HG03558 (cell line): ENCODE data around the gene RALGAPB.
"Not testable (repeated sequence)": the region's sequence is repeated elsewhere in the genome, so short reads cannot be mapped to it uniquely, and the experiment has no call there.

ENCODE experiments used
- ATAC-seq: cut with Tn5 transposase; IDR thresholded peaks from one replicate; pipeline ENCODE4 v1.9.1; 2021; ENCODE audit warnings: moderate number of reproducible peaks; ENCODE audit not compliant: unreplicated experiment; ENCODE audit errors: extremely low read depth

The RALGAPB gene

GRCh38 chr20:38581013-38581412, 108.4 kb downstream of the RALGAPB start, which contains the start of gene ADIG:
TSS of gene ADIG (plus strand) at chr20:38581197. CDS start at chr20:38581251, 54 bp downstream.
- no peak for ATAC-seq

DNA sequence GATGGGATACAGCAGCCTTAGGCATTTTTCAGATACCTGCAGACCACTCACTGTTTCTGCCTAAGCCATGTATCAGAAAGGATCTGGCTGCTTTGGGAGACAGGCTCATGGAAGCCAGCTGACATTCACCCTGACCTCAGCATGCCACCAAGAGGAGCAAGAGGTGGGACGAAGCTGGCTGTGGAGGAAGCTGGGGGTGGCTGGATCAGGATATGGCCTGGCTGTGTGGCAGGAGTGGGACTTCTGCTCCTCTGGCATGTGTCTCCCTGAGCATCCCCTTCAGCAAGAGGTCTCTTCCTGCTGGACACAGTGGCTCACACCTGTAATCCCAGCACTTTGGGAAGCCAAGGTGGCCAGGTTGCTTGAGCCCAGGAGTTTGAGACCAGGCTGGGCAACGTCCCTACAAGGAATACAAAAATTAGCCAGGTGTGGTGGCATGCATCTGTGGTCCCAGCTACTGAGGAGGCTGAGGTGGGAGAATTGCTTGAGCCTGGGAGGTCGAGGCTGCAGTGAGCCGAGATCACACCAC, 109.3 kb downstream of the RALGAPB start:
- ATAC-seq, result no peak

GRCh38 chr20:38583306-38583705, 110.7 kb downstream of the RALGAPB start:
- no peak for ATAC-seq

DNA sequence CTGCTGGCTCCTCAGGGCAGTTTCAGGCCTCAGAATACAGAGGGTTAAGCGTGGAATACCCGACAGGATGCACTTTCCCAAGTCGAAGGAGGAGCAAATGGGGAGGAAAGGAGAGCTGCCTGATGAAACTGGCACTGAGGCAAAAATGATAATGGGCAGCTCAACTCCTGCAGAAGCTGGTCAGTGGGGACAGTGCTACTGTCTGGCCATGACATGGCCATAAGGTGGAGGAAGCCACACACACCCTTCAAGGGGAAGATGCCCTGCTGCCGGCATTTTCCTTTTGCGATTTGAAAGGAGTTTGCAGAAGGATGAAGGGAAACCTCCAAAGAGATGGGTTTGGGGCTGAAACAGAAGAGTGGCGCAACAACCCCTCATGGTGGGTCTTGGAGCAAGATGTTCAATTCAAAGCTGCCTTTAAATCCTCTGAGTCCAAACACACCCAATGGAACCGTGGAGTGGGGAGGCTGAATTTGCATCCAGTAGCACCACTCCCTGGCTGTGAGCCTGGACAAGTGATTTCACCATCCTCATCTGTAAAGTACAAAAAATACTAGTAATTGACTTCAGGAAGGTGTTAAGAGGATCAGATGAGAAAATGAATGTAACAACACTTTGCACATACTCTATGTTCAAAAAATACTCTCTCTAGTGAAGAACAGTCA, 111.6 kb downstream of the RALGAPB start:
- ATAC-seq, result no peak

- ATAC-seq, result no peak
Observed at GRCh38 chr20:38585404-38586180, 112.9 kb downstream of the RALGAPB start.

- ATAC-seq, result no peak
Observed at GRCh38 chr20:38586181-38586525, 113.5 kb downstream of the RALGAPB start.

DNA sequence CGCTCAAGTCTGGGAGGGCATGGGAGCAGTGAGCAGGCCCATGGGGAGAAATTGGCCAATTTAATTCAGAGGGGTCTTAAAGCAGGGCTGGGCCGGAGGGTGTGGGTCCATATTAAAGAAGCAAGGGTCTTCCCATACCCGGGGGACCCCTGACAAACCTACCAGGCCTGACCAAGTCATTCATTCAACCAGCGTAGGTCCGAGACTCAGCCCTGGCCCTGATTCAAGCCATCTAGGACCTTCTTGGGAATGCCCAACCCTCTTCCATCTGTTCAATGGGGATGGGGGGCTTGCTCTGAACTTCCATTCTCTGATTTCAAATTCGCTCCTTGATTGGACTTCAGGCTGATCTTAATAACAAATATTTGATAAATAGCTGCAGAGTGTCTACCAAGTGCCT, 115.7 kb downstream of the RALGAPB start:
- no peak for ATAC-seq

GRCh38 chr20:38589351-38589750, 116.7 kb downstream of the RALGAPB start:
- ATAC-seq, result no peak

DNA sequence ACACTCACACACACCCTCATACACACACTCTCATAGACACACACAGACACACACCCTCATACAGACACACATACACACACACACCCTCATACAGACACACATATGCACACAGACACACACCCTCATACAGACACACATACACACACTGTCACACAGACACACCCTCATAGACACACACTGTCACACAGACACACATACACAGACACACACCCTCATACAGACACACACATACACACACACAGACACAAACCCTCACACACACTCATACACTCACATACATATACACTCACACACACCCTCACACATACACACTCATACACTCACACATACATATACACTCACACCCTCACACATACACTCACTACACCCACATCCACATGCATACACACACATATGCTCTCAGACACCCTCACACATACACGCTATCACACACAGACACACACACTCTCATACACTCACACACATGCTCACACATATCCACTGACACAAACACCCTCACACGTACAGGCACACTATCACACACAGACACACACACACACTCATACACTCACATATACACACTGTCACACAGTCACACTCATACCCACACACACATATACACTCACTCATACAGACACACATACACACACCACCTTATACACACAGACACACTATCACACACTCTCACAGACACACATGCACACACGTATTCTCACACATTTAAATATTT, 117.5 kb downstream of the RALGAPB start:
- ATAC-seq, result no peak

DNA sequence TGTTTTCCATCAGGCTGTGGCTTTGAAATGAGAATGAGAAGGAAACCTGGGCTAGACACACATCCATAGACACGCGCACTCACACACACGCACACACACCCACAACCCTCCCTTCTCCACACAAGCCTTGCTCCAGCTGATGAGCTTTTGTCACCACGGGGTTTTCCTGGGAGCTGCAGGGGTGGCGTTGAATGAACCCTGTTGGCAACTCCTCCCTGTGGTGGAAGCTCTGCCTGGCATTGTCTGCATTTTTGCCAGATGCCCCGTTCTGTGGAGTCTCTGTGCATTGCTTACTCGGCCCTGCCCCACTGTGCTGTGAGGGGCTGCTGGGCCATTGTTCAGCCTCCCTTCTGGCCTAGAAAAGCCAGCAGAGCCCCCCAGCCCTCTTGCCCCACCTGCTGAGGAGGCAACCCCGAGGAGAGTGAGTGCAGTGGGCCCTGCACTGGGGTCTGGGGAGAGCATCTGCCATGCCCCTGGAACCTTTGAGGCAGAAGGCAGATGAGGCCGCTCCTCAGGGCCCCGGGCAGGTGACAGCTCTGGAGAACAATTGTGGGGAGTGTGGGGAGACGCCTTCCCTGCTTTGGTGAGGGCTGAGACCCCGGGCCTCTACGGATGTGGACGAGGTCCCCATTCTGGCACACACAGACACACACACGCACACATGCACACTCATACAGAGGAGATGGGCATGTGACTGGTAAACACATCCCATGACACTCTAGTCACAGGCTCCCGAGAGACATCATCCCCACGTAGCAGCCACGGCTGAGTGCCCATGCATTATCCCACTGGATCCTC, 118.2 kb downstream of the RALGAPB start:
- no peak for ATAC-seq

DNA sequence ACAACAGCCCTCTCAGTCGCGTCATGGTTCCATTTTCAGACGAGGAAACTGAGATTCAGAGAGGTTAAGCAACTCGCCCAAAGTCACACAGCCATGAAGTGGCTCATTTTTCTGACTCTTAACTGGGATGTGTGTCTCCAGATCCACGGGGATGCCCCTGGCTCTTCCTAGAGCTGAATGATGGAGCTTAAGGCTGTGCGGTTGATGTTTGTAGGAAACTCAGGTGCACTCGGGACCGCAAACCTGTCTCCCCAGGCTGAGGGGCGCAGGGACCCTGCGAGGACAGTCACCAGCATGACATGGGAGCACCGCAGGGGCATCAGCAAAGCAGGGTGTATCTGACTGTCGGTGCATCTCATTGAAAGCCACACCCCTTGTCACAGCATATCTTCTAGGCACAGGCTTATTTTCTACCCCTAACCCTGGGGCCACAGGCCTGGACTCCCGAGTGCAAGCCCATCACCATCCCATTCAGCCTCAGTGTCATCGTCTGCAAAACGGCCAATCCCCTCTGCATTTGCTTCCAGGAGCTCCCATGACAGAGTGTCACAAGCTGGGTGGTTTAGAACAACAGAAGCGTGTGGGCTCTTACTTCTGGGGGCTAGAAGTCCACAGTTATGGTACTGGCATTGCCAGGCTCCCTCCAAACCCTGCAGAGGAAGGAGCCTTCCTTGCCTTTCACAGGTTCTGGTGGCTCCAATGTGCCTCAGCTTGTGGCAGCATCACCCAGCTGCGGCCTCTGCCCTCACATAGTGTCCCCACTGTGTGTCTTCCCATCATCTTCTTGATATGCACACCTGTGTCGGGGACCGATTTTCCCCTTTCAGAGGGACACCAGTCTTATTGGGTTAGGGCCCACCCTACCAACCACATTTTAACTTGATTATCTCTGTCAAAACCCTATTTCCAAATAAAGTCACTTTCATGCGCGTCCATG, 119.1 kb downstream of the RALGAPB start:
- no peak for ATAC-seq

- ATAC-seq, result not testable (repeated sequence)
Observed at GRCh38 chr20:38592411-38592790, 119.8 kb downstream of the RALGAPB start.

DNA sequence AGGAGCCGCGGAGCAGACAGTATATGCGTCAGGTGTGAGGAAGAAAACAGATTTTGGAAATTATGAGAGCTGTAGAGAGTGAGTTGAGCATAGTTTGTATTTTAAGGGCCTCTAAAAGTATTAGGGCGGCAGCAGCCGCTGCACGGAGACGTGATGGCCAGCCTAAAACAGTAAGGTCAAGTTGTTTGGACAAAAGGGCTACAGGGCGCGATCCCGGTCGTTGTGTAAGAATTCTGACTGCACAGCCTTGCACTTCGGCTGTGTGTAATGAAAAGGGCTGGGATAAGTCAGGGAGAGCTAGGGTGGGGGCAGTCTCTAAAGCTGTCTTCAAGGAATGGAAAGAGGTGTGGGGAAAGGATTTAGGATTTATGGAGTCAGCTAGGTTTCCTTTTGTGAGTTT, 121.6 kb downstream of the RALGAPB start:
- not testable (repeated sequence) for ATAC-seq

- not testable (repeated sequence) for ATAC-seq
Observed at GRCh38 chr20:38595886-38596285, 123.2 kb downstream of the RALGAPB start.

DNA sequence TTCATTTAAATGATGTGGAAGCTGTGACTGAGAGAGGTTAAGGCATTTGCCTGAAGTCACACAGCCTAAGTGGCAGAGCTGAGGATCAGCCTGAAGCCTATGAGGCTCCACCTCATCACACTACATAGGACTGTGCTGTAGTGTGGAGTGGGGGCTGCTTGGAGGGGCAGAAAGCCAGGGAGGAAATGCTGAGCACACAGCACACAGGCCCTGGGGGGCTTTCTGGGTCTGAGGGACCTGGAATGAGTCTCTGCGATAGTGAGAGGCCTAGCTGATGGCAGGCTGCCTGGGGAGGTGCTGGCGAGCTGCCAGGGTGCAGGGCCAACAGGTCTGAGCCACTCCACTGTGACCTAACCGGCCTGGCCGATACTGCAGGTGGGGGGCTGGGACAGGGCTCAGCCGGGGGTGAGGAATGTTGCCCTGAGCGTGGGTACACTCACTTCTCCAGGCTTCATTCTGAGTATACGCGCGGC, 126.8 kb downstream of the RALGAPB start:
- ATAC-seq, result no peak

DNA sequence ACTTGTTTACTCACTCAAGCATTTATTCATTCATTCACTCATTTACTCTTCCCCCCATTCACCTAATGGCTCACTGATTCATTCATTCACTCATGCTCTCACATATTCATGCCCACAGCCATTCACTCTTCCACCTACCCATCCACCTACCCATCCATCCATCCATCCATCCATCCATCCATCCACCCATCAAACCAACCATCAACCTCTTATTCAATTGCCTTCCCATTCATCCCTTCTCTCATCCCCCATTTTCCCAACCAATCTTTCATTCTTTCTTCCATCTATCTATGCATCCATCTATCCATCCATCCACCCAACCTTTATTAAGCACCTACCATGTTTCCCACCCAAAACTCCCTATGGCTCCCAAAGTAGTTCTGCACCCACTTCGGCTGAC, 127.4 kb downstream of the RALGAPB start:
- no peak for ATAC-seq

- no peak for ATAC-seq
Observed at GRCh38 chr20:38601216-38602184, 128.9 kb downstream of the RALGAPB start, which contains the start of gene ARHGAP40. TSS of gene ARHGAP40 (plus strand) at chr20:38601809.

GRCh38 chr20:38602185-38602581, 129.5 kb downstream of the RALGAPB start:
- ATAC-seq, result no peak
